PC-3 (cell line): ENCODE results near the gene RNU1-1. TPM values are rescaled to one million over a fixed set of nuclear protein-coding genes. Genes with fewer than 3 reads are reported as not detected.

Experiments
- total RNA-seq: library from RNA; depleted of rRNA; stranded (reverse); fragments of >200 nt; gene quantifications from 2 replicates; pipeline ENCODE4 v1.2.3, GENCODE V29; 2014; rRNA removed

Gene RNU1-1
- total RNA-seq, 1 experiment from 2014 or later: under 0.01 TPM

Other genes starting within 250 kb of the RNU1-1 start
- gene FBXO42, start 161.8 kb downstream of the RNU1-1 start, total RNA-seq: 13.1 and 16.0 TPM in 2 replicates
- 119 and 136 TPM in 2 replicates for gene SZRD1, start 147.0 kb downstream of the RNU1-1 start, total RNA-seq
- not detected in 2 replicates for gene SPATA21, start 76.9 kb downstream of the RNU1-1 start, total RNA-seq
- 65.0 and 70.0 TPM in 2 replicates for gene NECAP2, start 73.6 kb downstream of the RNU1-1 start, total RNA-seq
- 57.2 and 76.7 TPM in 2 replicates for gene NBPF1, start 99.3 kb upstream of the RNU1-1 start, total RNA-seq
- under 0.01 TPM in 2 replicates for gene RNU1-3, start 152.7 kb upstream of the RNU1-1 start, total RNA-seq
- under 0.01 TPM in 2 replicates for gene RNU1-4, start 226.2 kb upstream of the RNU1-1 start, total RNA-seq